Measurements from ENCODE around the gene SGIP1.

- TF ChIP-seq CTCF (IDR thresholded peaks at IDR 0.05) (no peak), POLR2A (IDR thresholded peaks at IDR 0.05) (no peak)
These were observed 89.9 kb downstream of the SGIP1 start for GRCh38 chr1:66623812-66624211.
